HCT116 (cell line): ENCODE data around the gene TEX2. TPM values are rescaled to one million over a fixed set of nuclear protein-coding genes. Genes with fewer than 3 reads are reported as not detected.

ENCODE experiments used
- ATAC-seq: fragments of 200-7000 bp; cut with Tn5 transposase; 2 replicates; pipeline ENCODE4 v1.9.1; 2020; ENCODE audit warnings: mild to moderate bottlenecking, moderate library complexity
- BruUV-seq: library from RNA; stranded (reverse); fragments of 400-500 nt; replicated peaks from 2 replicates; lab custom pipeline; 2021; lab: Mats Ljungman, UMichigan
- CTCF ChIA-PET: fragments of 300-600 bp; sonication (Branson Sonifier 250); formaldehyde crosslinking; loops from one replicate; lab custom pipeline; 2021; ENCODE audit warnings: antibody characterized with exemption; lab: Charles Lee
- POLR2A ChIA-PET: fragments of 300-600, 350-600 bp; sonication (Branson Sonifier 250); formaldehyde crosslinking; loops from one replicate; lab custom pipeline; 2021; ENCODE audit warnings: antibody characterized with exemption; lab: Charles Lee
- RAD21 ChIA-PET, 2 experiments: fragments of 300-600 bp; sonication (Branson Sonifier 250); formaldehyde crosslinking; loops; one replicate each; lab custom pipeline; 2023; ENCODE audit warnings: low total read pairs in 2 of 2; ENCODE audit not compliant: uncharacterized antibody in 2 of 2, unreplicated experiment in 2 of 2, low non-redundant PET in 1 of 2; lab: Charles Lee
- DNase-seq: peaks from one replicate; pipeline ENCODE4 v3.0.0-alpha.2; 2010; ENCODE audit warnings: low read depth, low spot score
- H2AFZ ChIP-seq: fragments of 200-600 bp; shearing (Covaris generic), sonication (generic); 2 replicates; pipeline ENCODE4 v1.6.1; 2017; ENCODE audit warnings: low read depth, mixed run types, mixed read lengths, antibody characterized with exemption, low read length; ENCODE audit not compliant: poor library complexity, severe bottlenecking
- H3K27ac ChIP-seq: 2 replicates; pipeline ENCODE4 v1.5.1; 2012; ENCODE audit warnings: low read depth, low read length
- H3K27me3 ChIP-seq: fragments of 200-600 bp; sonication (generic); 2 replicates; pipeline ENCODE4 v1.6.1; 2016; ENCODE audit warnings: mixed run types, low read length, mixed read lengths; ENCODE audit not compliant: insufficient read depth
- H3K36me3 ChIP-seq, 2 experiments: fragments of 200-500 bp in 1 of 2; fragments of 200-600 bp in 1 of 2; sonication (Bioruptor generic) in 1 of 2; sonication (generic) in 1 of 2; 2 replicates each; pipeline versions ENCODE4 v1.5.1 to v1.6.1; 2014 to 2016; ENCODE audit warnings: low read length in 2 of 2, inconsistent platforms in 1 of 2, mixed read lengths in 1 of 2, mixed run types in 1 of 2; ENCODE audit not compliant: insufficient read depth in 2 of 2, control insufficient read depth in 1 of 2
- H3K4me1 ChIP-seq, 2 experiments: fragments of 200-600 bp in 1 of 2; sonication (generic) in 1 of 2; 2 replicates each; pipeline versions ENCODE4 v1.5.1 to v1.6.1; 2012 to 2017; ENCODE audit warnings: low read length in 2 of 2, inconsistent platforms in 1 of 2, mild to moderate bottlenecking in 1 of 2, mixed read lengths in 1 of 2, mixed run types in 1 of 2, moderate library complexity in 1 of 2; ENCODE audit not compliant: insufficient read depth in 2 of 2, control insufficient read depth in 1 of 2
- H3K4me2 ChIP-seq: fragments of 200-600 bp; sonication (generic); 2 replicates; pipeline ENCODE4 v1.6.1; 2017; ENCODE audit warnings: mixed run types, low read length, mixed read lengths
- H3K4me3 ChIP-seq, 2 experiments: fragments of 200-600 bp in 1 of 2; sonication (generic) in 1 of 2; replicated peaks in 1 of 2; 2 replicates each; pipeline ENCODE4 v1.5.1; 2011 to 2016; ENCODE audit warnings: low read length in 2 of 2, control low read depth in 1 of 2, low read depth in 1 of 2, mild to moderate bottlenecking in 1 of 2, mixed read lengths in 1 of 2, mixed run types in 1 of 2
- H3K79me2 ChIP-seq: fragments of 200-600 bp; sonication (generic); 2 replicates; pipeline ENCODE4 v1.6.1; 2017; ENCODE audit warnings: mild to moderate bottlenecking, mixed run types, low read length, moderate library complexity, mixed read lengths; ENCODE audit not compliant: insufficient read depth
- H3K9ac ChIP-seq: fragments of 200-600 bp; sonication (generic); 2 replicates; pipeline ENCODE4 v1.6.1; 2016; ENCODE audit warnings: low read length, mixed read lengths
- H3K9me2 ChIP-seq: fragments of 200-600 bp; sonication (generic), shearing (Covaris generic); 2 replicates; pipeline ENCODE4 v1.6.1; 2017; ENCODE audit warnings: mixed run types, mild to moderate bottlenecking, moderate library complexity; ENCODE audit not compliant: insufficient read depth
- H3K9me3 ChIP-seq, 2 experiments: fragments of 200-500 bp in 1 of 2; fragments of 200-600 bp in 1 of 2; sonication (Bioruptor generic) in 1 of 2; sonication (generic) in 1 of 2; 2 replicates each; pipeline ENCODE4 v1.6.1; 2014 to 2017; ENCODE audit warnings: low read length in 2 of 2, mixed read lengths in 2 of 2, inconsistent platforms in 1 of 2, low read depth in 1 of 2, mild to moderate bottlenecking in 1 of 2, mixed run types in 1 of 2, moderate library complexity in 1 of 2; ENCODE audit not compliant: control insufficient read depth in 1 of 2, insufficient read depth in 1 of 2
- H4K20me1 ChIP-seq: fragments of 200-600 bp; sonication (generic), shearing (Covaris generic); 2 replicates; pipeline ENCODE4 v1.6.1; 2017; ENCODE audit warnings: mixed run types, mild to moderate bottlenecking, moderate library complexity; ENCODE audit not compliant: insufficient read depth
- ATF3 ChIP-seq: IDR thresholded peaks from 2 replicates; pipeline ENCODE4 v1.6.1; 2012
- CTCF ChIP-seq, 3 experiments: fragments of 200-600 bp in 1 of 3; sonication (generic) in 1 of 3; IDR thresholded peaks in 2 of 3; conservative IDR thresholded peaks in 1 of 3; 2 replicates each; pipeline ENCODE4 v1.5.1; 2012 to 2017; ENCODE audit warnings: low read depth in 2 of 3, low read length in 2 of 3, antibody characterized with exemption in 1 of 3, borderline replicate concordance in 1 of 3, control low read depth in 1 of 3, mild to moderate bottlenecking in 1 of 3, mixed read lengths in 1 of 3, mixed run types in 1 of 3, moderate library complexity in 1 of 3; ENCODE audit not compliant: insufficient read depth in 1 of 3
- EGR1 ChIP-seq: IDR thresholded peaks from 2 replicates; pipeline ENCODE4 v1.6.1; 2012; ENCODE audit warnings: low read depth
- EZH2phosphoT487 ChIP-seq: fragments of 200-600 bp; IDR thresholded peaks from 2 replicates; pipeline ENCODE4 v1.6.1; 2018; ENCODE audit warnings: antibody characterized with exemption, borderline replicate concordance
- RAD21 ChIP-seq: IDR thresholded peaks from 2 replicates; pipeline ENCODE4 v1.6.1; 2012; ENCODE audit warnings: low read depth, mild to moderate bottlenecking
- SP1 ChIP-seq: IDR thresholded peaks from 2 replicates; pipeline ENCODE4 v1.6.1; 2012; ENCODE audit warnings: low read depth
- TCF7L2 ChIP-seq: IDR thresholded peaks from 2 replicates; pipeline ENCODE4 v1.7.0; 2011; ENCODE audit warnings: borderline replicate concordance, inconsistent platforms; ENCODE audit not compliant: insufficient read depth, insufficient read length; ENCODE audit errors: extremely low read depth
- intact Hi-C: fragments of 100-400 bp; cut with micrococcal nuclease; formaldehyde crosslinking; loops from 2 replicates; pipeline ENCODE4 v1.10.0; 2022
- total RNA-seq: library from RNA; stranded (reverse); gene quantifications from one replicate; pipeline ENCODE4 v1.2.1, GENCODE V29; 2021; ENCODE audit not compliant: unreplicated experiment

TEX2 gene
- total RNA-seq, 1 experiment from 2014 or later = 24.6 TPM

- TF ChIP-seq ATF3 (no peak), CTCF (IDR thresholded peaks at IDR 0.05 in 2 of 3, conservative IDR thresholded peaks at IDR 0.05 in 1 of 3; ENCODE audit: borderline replicate concordance in 1 of 3, insufficient read depth in 1 of 3, low read depth in 2 of 3, low read length in 2 of 3) (no peak), EZH2phosphoT487 (no peak)
Measured at GRCh38 chr17:64102627-64103390, 160.3 kb downstream of the TEX2 start (continued).

- no peaks in the 10 kb centered on the region for H4K20me1 ChIP-seq
- peaks cover 27 to 68% of the 10 kb centered on the region in 2 experiments for H3K4me1 ChIP-seq
- ChIA-PET POLR2A (no interaction called here), CTCF (no interaction called here)
- no TSS peak for BruUV-seq
- no peak overlapping the region for H3K9ac ChIP-seq
- no peak overlapping the region for H3K27ac ChIP-seq
- H3K9me3 ChIP-seq = no peaks in the 10 kb centered on the region
- H3K27me3 ChIP-seq = no peaks in the 10 kb centered on the region
- peaks cover 0 to 8% of the 10 kb centered on the region in 2 experiments; a peak in 1 of 4 replicates for H3K36me3 ChIP-seq
- peaks cover 9% of the 10 kb centered on the region; the same call in 1 of the 2 replicates for H3K79me2 ChIP-seq
- H2AFZ ChIP-seq = no peak overlapping the region
- no peak overlapping the region for H3K4me3 ChIP-seq
- TF ChIP-seq TCF7L2 (no peak), EGR1 (no peak), SP1 (no peak), RAD21 (no peak)
- TF ChIP-seq, all 23 proteins: peak for 0
- ATAC-seq (no peak), DNase-seq (no peak)
- intact Hi-C loops = no loop called here
- RAD21 ChIA-PET = no interaction called here
- no peaks in the 10 kb centered on the region for H3K9me2 ChIP-seq
- no peak overlapping the region for H3K4me2 ChIP-seq
Measured at GRCh38 chr17:64099543-64099942, 163.5 kb downstream of the TEX2 start.

Other genes starting within 250 kb of the TEX2 start
- 0.61 TPM for gene ICAM2, start 242.6 kb downstream of the TEX2 start, total RNA-seq
- gene ERN1, start 133.1 kb downstream of the TEX2 start, total RNA-seq = 28.2 TPM
- gene PECAM1, start 127.6 kb upstream of the TEX2 start, total RNA-seq = 0.42 TPM
- gene MILR1, start 185.9 kb upstream of the TEX2 start, total RNA-seq = 3.8 TPM
- gene POLG2, start 233.8 kb upstream of the TEX2 start, total RNA-seq = 51.5 TPM
- 798 TPM for gene DDX5, start 243.0 kb upstream of the TEX2 start, total RNA-seq
- gene CEP95, start 243.7 kb upstream of the TEX2 start, total RNA-seq = 77.0 TPM